PFSK-1 (cell line): ENCODE measurements around the gene RAPSN. TPM values are rescaled to one million over a fixed set of nuclear protein-coding genes. Genes with fewer than 3 reads are reported as not detected.

Experiments used
- FOXP2 ChIP-seq: optimal IDR thresholded peaks from 2 replicates; pipeline ENCODE3; 2011; ENCODE audit warnings: borderline replicate concordance, control low read depth, inconsistent platforms; ENCODE audit not compliant: insufficient read depth; ENCODE audit errors: extremely low read length, extremely low read depth
- POLR2AphosphoS5 ChIP-seq: IDR thresholded peaks from 2 replicates; pipeline ENCODE4 v1.6.1; 2012; ENCODE audit warnings: low read depth, mild to moderate bottlenecking, control low read depth, low read length, moderate library complexity
- REST ChIP-seq, 2 experiments: IDR thresholded peaks; 2 replicates each; pipeline versions ENCODE4 v1.6.1 to v1.8.0; 2011 to 2012; ENCODE audit warnings: low read depth in 2 of 2, low read length in 2 of 2, control low read depth in 1 of 2, inconsistent platforms in 1 of 2, mild to moderate bottlenecking in 1 of 2, moderate library complexity in 1 of 2; ENCODE audit not compliant: insufficient read depth in 1 of 2
- SIN3A ChIP-seq: IDR thresholded peaks from 2 replicates; pipeline ENCODE4 v1.6.1; 2012; ENCODE audit warnings: mild to moderate bottlenecking, low read length, moderate library complexity, borderline replicate concordance; ENCODE audit not compliant: insufficient read depth
- TAF1 ChIP-seq: IDR thresholded peaks from 2 replicates; pipeline ENCODE4 v1.6.1; 2012; ENCODE audit warnings: low read length, control low read depth, borderline replicate concordance; ENCODE audit not compliant: insufficient read depth
- polyA plus RNA-seq: library from polyadenylated mRNA; unstranded; fragments of >200 nt; gene quantifications from one replicate; pipeline ENCODE4 v1.2.1, GENCODE V29; 2012; ENCODE audit warnings: low read depth, missing spikeins; ENCODE audit not compliant: insufficient read length

The RAPSN gene
- 0.36 TPM for polyA plus RNA-seq

DNA sequence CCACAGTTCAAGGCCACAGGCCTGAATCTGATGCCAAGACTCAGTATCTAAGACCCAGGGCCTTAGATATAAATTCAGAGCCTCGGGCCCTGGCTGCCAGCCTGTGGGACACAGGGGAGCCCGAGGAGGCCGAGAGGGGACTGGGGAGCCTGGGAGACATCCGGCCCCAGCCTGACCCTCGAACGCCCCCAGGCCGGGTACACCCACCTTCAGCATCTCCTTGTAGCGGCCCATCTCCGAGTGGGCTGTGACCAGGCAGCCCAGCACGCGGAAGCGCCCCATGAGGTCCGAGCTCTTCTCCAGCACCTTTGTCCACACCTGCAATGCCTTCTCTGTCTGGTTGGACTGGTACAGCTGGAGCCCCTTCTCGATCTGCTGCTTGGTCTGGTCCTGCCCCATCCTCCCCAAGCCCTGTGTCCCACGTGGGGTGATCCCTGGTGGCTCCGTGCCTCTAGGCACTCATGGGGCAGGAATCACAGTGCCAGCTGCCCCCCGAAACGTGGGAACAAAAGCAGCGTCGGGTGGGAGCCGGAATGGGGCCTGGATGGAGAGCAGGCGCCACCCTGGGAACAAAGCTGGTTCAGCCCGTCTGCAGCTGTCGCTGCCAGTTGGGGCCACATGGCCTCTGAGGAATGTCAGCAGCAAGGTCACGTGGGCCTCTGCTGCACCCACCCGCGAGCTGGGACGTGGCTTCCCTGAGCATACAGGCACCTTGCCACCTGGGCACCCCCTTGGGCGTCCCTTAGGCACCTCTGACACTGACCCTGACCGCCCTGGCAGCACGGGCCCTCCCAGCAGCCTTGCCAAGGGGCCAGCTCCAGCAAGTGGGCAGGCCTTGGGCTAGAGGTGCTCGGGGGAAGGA, at the start of gene RAPSN:
Gene RAPSN (minus strand): TSS at position 571 of the 862 bp plus-strand sequence. CDS start 172 bp downstream, at position 399.
- TF ChIP-seq TAF1 (no peak), FOXP2 (no peak), POLR2AphosphoS5 (no peak)

DNA sequence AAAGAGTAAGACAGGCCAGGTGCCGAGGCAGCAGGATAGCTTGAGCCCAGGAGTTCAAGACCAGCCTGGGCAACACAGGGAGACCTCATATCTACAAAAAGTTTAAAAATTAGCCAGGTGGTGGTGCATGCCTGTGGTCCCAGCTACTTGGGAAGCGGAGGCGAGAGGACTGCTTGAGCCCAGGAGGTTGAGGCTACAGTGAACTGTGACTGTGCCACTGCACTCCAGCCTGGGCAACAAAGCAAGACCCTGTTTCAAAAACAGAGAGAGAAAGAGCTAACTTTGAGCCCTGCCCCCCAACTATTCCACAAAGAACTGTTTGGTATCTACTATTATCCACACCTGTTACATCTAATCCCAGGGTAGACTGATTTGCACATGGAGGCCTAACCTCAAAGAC, 49.2 kb upstream of the RAPSN start:
- TF ChIP-seq REST (IDR thresholded peaks at IDR 0.05; ENCODE audit: insufficient read depth in 1 of 2, low read depth in 2 of 2, low read length in 2 of 2) (no peak), FOXP2 (no peak)

- TF ChIP-seq POLR2AphosphoS5 (no peak), REST (IDR thresholded peaks at IDR 0.05; ENCODE audit: insufficient read depth in 1 of 2, low read depth in 2 of 2, low read length in 2 of 2) (no peak), FOXP2 (no peak), TAF1 (no peak), SIN3A (no peak)
These were observed 47.9 kb upstream of the RAPSN start for GRCh38 chr11:47496808-47497207.

- TF ChIP-seq FOXP2: no peak
- no peak for TF ChIP-seq SIN3A
- TF ChIP-seq REST (IDR thresholded peaks at IDR 0.05; ENCODE audit: insufficient read depth in 1 of 2, low read depth in 2 of 2, low read length in 2 of 2): no peak
- TF ChIP-seq TAF1: no peak
- no peak for TF ChIP-seq POLR2AphosphoS5
These were observed 46.9 kb upstream of the RAPSN start for GRCh38 chr11:47495856-47496217.

- TF ChIP-seq SIN3A (no peak), POLR2AphosphoS5 (no peak), REST (IDR thresholded peaks at IDR 0.05; ENCODE audit: insufficient read depth in 1 of 2, low read depth in 2 of 2, low read length in 2 of 2) (no peak), TAF1 (no peak), FOXP2 (no peak)
These were observed 46.3 kb upstream of the RAPSN start for GRCh38 chr11:47495011-47495855.
